RWPE2 (cell line): ENCODE data around the gene CPHXL.

Experiments used
- ATAC-seq: fragments of 200-7000 bp; cut with Tn5 transposase; 3 replicates; pipeline ENCODE4 v1.9.1; 2021; ENCODE audit warnings: low read depth
- DNase-seq: peaks from one replicate; pipeline ENCODE4 v3.0.0-alpha.2; 2020; ENCODE audit warnings: low spot score
- H3K27ac ChIP-seq: fragments of 450-650 bp; 2 replicates; pipeline ENCODE4 v1.5.1; 2017; ENCODE audit warnings: mild to moderate bottlenecking; ENCODE audit not compliant: poor library complexity, severe bottlenecking
- H3K27me3 ChIP-seq: fragments of 250-450 bp; sonication (Bioruptor Pico); 2 replicates; pipeline ENCODE4 v1.5.1; 2021; ENCODE audit warnings: mild to moderate bottlenecking, moderate library complexity; ENCODE audit not compliant: insufficient read depth, poor library complexity, severe bottlenecking
- H3K36me3 ChIP-seq: fragments of 250-450 bp; sonication (Bioruptor Pico); 2 replicates; pipeline ENCODE4 v1.5.1; 2020; ENCODE audit warnings: low read depth, mild to moderate bottlenecking, moderate library complexity
- H3K4me1 ChIP-seq: fragments of 250-450 bp; sonication (Bioruptor Pico); 2 replicates; pipeline ENCODE4 v1.5.1; 2021; ENCODE audit warnings: mild to moderate bottlenecking, moderate library complexity; ENCODE audit not compliant: insufficient read depth, poor library complexity, severe bottlenecking
- H3K4me3 ChIP-seq: fragments of 250-450 bp; sonication (Bioruptor Pico); 2 replicates; pipeline ENCODE4 v1.5.1; 2021; ENCODE audit warnings: mild to moderate bottlenecking, moderate library complexity; ENCODE audit not compliant: severe bottlenecking
- H3K9me3 ChIP-seq: fragments of 250-450 bp; sonication (Bioruptor Pico); 2 replicates; pipeline ENCODE4 v1.5.1; 2021; ENCODE audit warnings: mild to moderate bottlenecking, moderate library complexity; ENCODE audit not compliant: severe bottlenecking
- TF ChIP-seq, protein P1 (sequence below): fragments of 450-650 bp; IDR thresholded peaks from one replicate; pipeline ENCODE4 v1.5.1; 2017; ENCODE audit warnings: mild to moderate bottlenecking, moderate library complexity; ENCODE audit not compliant: poor library complexity, severe bottlenecking

The CPHXL gene

DNA sequence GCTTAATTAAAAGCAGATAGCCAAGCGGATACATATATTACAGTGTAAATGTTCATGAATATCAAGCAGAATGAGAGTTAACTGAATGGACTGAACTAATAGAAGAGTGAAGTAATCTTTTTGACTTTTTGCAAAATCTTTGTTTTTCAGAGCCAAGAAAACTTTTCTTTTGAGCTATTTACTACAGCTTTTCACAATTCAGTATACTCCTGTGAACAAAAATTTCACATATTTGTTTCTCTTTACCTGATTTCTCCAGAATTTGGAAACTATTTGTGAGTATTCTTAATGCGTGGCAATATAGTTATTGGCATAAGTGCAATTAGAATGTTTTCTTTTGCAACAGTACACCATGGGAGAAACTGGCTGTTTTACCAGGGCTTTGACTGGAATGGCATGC is 15.9 kb downstream of the CPHXL start:
- no peaks in the 10 kb centered on the region for H3K4me1 ChIP-seq
- no peak overlapping the region for H3K4me3 ChIP-seq
- H3K9me3 ChIP-seq = no peaks in the 10 kb centered on the region
- no peak for DNase-seq
- H3K27ac ChIP-seq = no peak overlapping the region
- no peak for ATAC-seq
- peaks cover 6% of the 10 kb centered on the region for H3K27me3 ChIP-seq
- TF ChIP-seq, protein P1, sequence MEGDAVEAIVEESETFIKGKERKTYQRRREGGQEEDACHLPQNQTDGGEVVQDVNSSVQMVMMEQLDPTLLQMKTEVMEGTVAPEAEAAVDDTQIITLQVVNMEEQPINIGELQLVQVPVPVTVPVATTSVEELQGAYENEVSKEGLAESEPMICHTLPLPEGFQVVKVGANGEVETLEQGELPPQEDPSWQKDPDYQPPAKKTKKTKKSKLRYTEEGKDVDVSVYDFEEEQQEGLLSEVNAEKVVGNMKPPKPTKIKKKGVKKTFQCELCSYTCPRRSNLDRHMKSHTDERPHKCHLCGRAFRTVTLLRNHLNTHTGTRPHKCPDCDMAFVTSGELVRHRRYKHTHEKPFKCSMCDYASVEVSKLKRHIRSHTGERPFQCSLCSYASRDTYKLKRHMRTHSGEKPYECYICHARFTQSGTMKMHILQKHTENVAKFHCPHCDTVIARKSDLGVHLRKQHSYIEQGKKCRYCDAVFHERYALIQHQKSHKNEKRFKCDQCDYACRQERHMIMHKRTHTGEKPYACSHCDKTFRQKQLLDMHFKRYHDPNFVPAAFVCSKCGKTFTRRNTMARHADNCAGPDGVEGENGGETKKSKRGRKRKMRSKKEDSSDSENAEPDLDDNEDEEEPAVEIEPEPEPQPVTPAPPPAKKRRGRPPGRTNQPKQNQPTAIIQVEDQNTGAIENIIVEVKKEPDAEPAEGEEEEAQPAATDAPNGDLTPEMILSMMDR = no peak
- no peaks in the 10 kb centered on the region for H3K36me3 ChIP-seq

DNA sequence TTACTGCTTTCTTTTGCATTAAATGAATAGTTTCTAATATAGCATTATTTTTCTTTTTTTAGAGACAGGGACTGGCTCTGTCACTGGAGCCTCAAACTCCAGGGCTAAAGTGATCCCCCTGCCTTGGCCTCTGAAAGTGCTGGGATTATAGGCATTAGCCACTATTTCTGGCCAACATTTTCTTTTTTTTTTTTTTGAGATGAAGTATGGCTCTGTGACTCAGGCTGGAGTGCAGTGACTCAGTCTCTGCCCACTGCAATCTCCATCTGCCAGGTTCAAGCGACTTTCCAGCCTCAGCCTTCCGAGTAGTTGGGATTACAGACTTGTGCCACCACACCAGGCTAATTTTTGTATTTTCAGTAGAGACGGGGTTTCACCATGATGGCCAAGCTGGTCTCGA is 23.0 kb downstream of the CPHXL start:
- no peak for DNase-seq
- H3K36me3 ChIP-seq = no peaks in the 10 kb centered on the region
- ATAC-seq = no peak
- no peaks in the 10 kb centered on the region for H3K4me1 ChIP-seq
- H3K27ac ChIP-seq = no peak overlapping the region
- no peak overlapping the region for H3K4me3 ChIP-seq
- TF ChIP-seq, protein P1 = no peak
- H3K9me3 ChIP-seq = no peaks in the 10 kb centered on the region
- H3K27me3 ChIP-seq = peaks cover 2% of the 10 kb centered on the region

DNA sequence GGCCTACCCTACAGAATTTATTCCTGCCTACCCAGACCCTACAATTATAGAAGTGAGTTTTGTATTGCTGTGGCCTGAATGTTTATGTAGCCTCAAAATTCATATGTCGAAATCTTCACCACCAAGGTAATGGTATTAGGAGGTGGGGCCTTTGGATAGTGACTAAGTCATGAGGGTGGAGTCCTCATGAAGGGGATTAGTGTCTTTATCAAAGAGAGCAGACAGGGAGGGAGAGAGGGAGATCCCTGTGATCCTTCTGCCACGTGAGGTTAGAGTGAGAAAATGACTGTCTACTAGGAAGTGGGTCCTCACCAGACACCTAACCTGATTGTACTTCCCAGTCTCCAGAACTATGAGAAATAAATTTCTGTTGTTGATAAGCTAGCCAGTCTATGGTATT is 24.0 kb downstream of the CPHXL start:
- Histone ChIP-seq H3K4me3 (no peak overlapping the region), H3K4me1 (no peaks in the 10 kb centered on the region), H3K9me3 (no peaks in the 10 kb centered on the region), H3K27me3 (no peaks in the 10 kb centered on the region), H3K27ac (no peak overlapping the region), H3K36me3 (no peaks in the 10 kb centered on the region)
- DNase-seq (no peak), ATAC-seq (peak; percentile 74)
- TF ChIP-seq, protein P1 = no peak

DNA sequence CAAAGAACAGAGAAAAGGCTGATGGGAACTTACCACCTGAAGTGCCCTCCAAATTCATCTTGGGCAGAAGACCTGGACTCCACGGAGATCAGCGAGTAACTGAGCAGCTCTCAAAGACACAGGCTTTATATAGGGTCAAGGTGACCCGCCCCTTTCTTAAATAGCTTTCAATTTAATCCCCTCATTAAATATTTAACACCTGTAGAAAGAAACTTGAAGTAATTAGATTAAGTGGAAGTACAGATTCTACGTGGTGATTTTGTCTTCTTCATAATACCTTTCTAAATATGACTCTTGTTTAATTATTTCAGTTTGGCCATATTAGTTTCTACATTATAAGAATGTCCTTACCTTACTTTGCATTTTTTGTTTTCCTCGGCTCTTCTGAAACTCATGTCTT is 24.9 kb downstream of the CPHXL start, which contains the start of gene DUXB:
TSS of gene DUXB (minus strand) at position 101 of the 400 bp plus-strand sequence. CDS start at position 58, 43 bp downstream.
- no peaks in the 10 kb centered on the region for H3K36me3 ChIP-seq
- TF ChIP-seq, protein P1 = no peak
- H3K4me1 ChIP-seq = no peaks in the 10 kb centered on the region
- H3K9me3 ChIP-seq = no peaks in the 10 kb centered on the region
- no peaks in the 10 kb centered on the region for H3K27me3 ChIP-seq
- no peak within 1 kb of the TSS for H3K27ac ChIP-seq
- DNase-seq = no peak
- ATAC-seq = no peak
- H3K4me3 ChIP-seq = no peak within 1 kb of the TSS

DNA sequence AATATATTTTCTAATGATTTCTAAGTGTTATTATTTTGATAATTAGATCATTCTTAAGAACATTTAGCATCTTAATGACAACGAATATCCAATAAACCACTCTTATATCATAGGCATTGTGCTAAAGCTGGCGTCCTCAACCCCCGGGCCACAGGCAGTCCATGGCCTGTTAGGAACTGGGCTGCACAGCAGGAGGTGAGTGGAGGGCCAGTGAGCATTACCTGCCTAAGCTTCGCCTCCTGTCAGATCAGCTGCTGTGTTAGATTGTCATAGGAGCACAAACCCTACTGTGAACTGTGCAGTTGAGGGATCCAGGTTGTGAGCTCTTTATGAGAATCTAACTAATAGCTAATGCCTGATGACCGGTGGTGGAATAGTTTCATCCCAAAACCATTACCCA is 28.7 kb downstream of the CPHXL start:
- H3K27me3 ChIP-seq = no peaks in the 10 kb centered on the region
- TF ChIP-seq, protein P1 = no peak
- H3K4me1 ChIP-seq = no peaks in the 10 kb centered on the region
- no peaks in the 10 kb centered on the region for H3K36me3 ChIP-seq
- ATAC-seq = no peak
- H3K4me3 ChIP-seq = no peak overlapping the region
- no peak for DNase-seq
- no peak overlapping the region for H3K27ac ChIP-seq
- H3K9me3 ChIP-seq = no peaks in the 10 kb centered on the region
